ENCODE measurements around the gene WIZ.

DNA sequence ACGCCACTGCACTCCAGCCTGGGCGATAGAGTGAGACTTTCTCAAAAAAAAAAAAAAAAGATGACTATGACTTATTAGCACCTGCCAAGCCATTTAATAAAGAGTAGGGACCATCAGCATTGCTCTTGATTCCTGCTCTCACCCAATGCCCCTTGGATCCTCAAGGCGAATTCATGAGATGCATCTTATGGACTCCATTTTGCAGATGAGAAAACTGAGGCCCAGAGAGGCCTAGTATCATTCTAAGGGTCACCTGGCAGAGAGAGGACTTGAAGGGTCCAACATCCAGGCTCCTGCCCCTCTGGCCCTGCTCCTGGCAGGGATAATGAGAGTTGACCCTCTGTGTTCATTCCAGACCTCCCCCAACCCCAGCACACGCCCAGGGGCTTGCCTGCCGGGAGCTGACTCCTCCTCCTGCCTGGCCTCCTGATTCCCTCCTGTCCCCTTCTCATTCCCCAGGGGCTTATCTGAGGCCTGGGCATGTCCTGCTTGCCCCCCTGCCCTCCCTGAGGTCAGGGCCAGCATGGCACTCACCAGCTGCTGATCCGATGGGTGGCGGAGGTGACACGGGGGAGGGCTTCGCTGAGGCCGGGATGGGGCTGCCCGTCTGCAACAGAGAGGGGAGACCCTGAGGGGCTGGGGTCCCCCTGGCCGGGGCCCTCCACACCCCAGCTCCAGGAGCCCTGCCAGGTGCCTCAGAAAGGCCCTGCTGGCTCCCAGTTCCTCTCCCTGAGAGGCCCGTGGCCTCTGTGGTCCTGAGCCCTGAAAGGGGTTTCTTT lies 7.4 kb downstream of the WIZ start:
- TF ChIP-seq ZNF157 (tag by site-specific recombination; IDR thresholded peaks at IDR 0.05) (no peak), ZNF274 (IDR thresholded peaks at IDR 0.05; ENCODE audit: low read length) (no peak), ZNF274 (tag by site-specific recombination; IDR thresholded peaks at IDR 0.05; ENCODE audit: borderline replicate concordance) (no peak), ZNF214 (tag by site-specific recombination; IDR thresholded peaks at IDR 0.05; ENCODE audit: borderline replicate concordance) (no peak), ZNF571 (tag by site-specific recombination; IDR thresholded peaks at IDR 0.05) (no peak), YY1 (tag by site-specific recombination; IDR thresholded peaks at IDR 0.05) (no peak), EGR2 (tag by site-specific recombination; IDR thresholded peaks at IDR 0.05; ENCODE audit: low read depth) (no peak), ZNF423 (tag by site-specific recombination; IDR thresholded peaks at IDR 0.05) (no peak), ZNF623 (tag by site-specific recombination; IDR thresholded peaks at IDR 0.05) (no peak)
- TF ChIP-seq, protein P1, sequence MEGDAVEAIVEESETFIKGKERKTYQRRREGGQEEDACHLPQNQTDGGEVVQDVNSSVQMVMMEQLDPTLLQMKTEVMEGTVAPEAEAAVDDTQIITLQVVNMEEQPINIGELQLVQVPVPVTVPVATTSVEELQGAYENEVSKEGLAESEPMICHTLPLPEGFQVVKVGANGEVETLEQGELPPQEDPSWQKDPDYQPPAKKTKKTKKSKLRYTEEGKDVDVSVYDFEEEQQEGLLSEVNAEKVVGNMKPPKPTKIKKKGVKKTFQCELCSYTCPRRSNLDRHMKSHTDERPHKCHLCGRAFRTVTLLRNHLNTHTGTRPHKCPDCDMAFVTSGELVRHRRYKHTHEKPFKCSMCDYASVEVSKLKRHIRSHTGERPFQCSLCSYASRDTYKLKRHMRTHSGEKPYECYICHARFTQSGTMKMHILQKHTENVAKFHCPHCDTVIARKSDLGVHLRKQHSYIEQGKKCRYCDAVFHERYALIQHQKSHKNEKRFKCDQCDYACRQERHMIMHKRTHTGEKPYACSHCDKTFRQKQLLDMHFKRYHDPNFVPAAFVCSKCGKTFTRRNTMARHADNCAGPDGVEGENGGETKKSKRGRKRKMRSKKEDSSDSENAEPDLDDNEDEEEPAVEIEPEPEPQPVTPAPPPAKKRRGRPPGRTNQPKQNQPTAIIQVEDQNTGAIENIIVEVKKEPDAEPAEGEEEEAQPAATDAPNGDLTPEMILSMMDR (tag by site-specific recombination; IDR thresholded peaks at IDR 0.05), result no peak
- TF ChIP-seq, protein P2, sequence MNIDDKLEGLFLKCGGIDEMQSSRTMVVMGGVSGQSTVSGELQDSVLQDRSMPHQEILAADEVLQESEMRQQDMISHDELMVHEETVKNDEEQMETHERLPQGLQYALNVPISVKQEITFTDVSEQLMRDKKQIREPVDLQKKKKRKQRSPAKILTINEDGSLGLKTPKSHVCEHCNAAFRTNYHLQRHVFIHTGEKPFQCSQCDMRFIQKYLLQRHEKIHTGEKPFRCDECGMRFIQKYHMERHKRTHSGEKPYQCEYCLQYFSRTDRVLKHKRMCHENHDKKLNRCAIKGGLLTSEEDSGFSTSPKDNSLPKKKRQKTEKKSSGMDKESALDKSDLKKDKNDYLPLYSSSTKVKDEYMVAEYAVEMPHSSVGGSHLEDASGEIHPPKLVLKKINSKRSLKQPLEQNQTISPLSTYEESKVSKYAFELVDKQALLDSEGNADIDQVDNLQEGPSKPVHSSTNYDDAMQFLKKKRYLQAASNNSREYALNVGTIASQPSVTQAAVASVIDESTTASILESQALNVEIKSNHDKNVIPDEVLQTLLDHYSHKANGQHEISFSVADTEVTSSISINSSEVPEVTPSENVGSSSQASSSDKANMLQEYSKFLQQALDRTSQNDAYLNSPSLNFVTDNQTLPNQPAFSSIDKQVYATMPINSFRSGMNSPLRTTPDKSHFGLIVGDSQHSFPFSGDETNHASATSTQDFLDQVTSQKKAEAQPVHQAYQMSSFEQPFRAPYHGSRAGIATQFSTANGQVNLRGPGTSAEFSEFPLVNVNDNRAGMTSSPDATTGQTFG (tag by site-specific recombination; IDR thresholded peaks at IDR 0.05; ENCODE audit: borderline replicate concordance), result no peak
- TF ChIP-seq, protein P3, sequence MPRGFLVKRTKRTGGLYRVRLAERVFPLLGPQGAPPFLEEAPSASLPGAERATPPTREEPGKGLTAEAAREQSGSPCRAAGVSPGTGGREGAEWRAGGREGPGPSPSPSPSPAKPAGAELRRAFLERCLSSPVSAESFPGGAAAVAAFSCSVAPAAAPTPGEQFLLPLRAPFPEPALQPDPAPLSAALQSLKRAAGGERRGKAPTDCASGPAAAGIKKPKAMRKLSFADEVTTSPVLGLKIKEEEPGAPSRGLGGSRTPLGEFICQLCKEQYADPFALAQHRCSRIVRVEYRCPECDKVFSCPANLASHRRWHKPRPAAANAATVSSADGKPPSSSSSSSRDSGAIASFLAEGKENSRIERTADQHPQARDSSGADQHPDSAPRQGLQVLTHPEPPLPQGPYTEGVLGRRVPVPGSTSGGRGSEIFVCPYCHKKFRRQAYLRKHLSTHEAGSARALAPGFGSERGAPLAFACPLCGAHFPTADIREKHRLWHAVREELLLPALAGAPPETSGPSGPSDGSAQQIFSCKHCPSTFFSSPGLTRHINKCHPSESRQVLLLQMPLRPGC (tag by site-specific recombination; IDR thresholded peaks at IDR 0.05), result no peak
- TF ChIP-seq, protein P4, sequence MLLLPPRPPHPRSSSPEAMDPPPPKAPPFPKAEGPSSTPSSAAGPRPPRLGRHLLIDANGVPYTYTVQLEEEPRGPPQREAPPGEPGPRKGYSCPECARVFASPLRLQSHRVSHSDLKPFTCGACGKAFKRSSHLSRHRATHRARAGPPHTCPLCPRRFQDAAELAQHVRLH (tag by site-specific recombination; IDR thresholded peaks at IDR 0.05), result no peak

All from HEK293 (cell line).